Kidney epithelial cell (primary cell): Measurements from ENCODE around the gene IL1RL2. TPM values are rescaled to one million over a fixed set of nuclear protein-coding genes. Genes with fewer than 3 reads are reported as not detected.

Experiments used
- DNase-seq: peaks from one replicate; pipeline ENCODE4 v3.0.0-alpha.2; 2010; ENCODE audit warnings: low read depth
- H3K27me3 ChIP-seq: 2 replicates; pipeline ENCODE4 v1.6.0; 2011; ENCODE audit warnings: low read length; ENCODE audit not compliant: control insufficient read depth, insufficient read depth
- H3K36me3 ChIP-seq: 2 replicates; pipeline ENCODE4 v1.5.1; 2011; ENCODE audit warnings: low read length; ENCODE audit not compliant: control insufficient read depth, insufficient read depth
- H3K4me3 ChIP-seq: 2 replicates; pipeline ENCODE4 v1.5.1; 2011; ENCODE audit warnings: low read depth, mild to moderate bottlenecking, control low read depth, low read length
- CTCF ChIP-seq: IDR thresholded peaks from 2 replicates; pipeline ENCODE4 v1.5.1; 2011; ENCODE audit warnings: mild to moderate bottlenecking, moderate library complexity, low read length, control low read depth, inconsistent platforms; ENCODE audit not compliant: insufficient read depth, poor library complexity, severe bottlenecking
- total RNA-seq: library from RNA; depleted of rRNA; stranded (reverse); fragments of >200 nt; gene quantifications from 2 replicates; pipeline ENCODE4 v1.2.3, GENCODE V29; 2015

IL1RL2 gene
- total RNA-seq, 1 donor from 2014 or later = 2.1 TPM

- no peak overlapping the region for H3K4me3 ChIP-seq
- TF ChIP-seq CTCF = no peak
- H3K36me3 ChIP-seq = no peaks in the 10 kb centered on the region
- no peaks in the 10 kb centered on the region for H3K27me3 ChIP-seq
- DNase-seq = no peak
Measured at GRCh38 chr2:102284611-102285010, 97.8 kb downstream of the IL1RL2 start.

- no peak overlapping the region for H3K4me3 ChIP-seq
- H3K27me3 ChIP-seq = no peaks in the 10 kb centered on the region
- no peaks in the 10 kb centered on the region for H3K36me3 ChIP-seq
- DNase-seq = no peak
- no peak for TF ChIP-seq CTCF
Measured at GRCh38 chr2:102285368-102285767, 98.5 kb downstream of the IL1RL2 start.

GRCh38 chr2:102286041-102286440 is 99.2 kb downstream of the IL1RL2 start:
- TF ChIP-seq CTCF = no peak
- DNase-seq = no peak
- no peaks in the 10 kb centered on the region for H3K27me3 ChIP-seq
- no peak overlapping the region for H3K4me3 ChIP-seq
- no peaks in the 10 kb centered on the region for H3K36me3 ChIP-seq

- Histone ChIP-seq H3K36me3 (no peaks in the 10 kb centered on the region), H3K27me3 (no peaks in the 10 kb centered on the region), H3K4me3 (no peak overlapping the region)
- DNase-seq = no peak
- TF ChIP-seq CTCF = no peak
Measured at GRCh38 chr2:102289129-102289528, 102.3 kb downstream of the IL1RL2 start.

Other genes starting within 250 kb of the IL1RL2 start
- 0.50 TPM in 1 of 2 replicates, not detected in the other for gene IL1R2, start 195.1 kb upstream of the IL1RL2 start, total RNA-seq
- 8.7 and 12.9 TPM in 2 replicates for gene IL1R1, start 44.3 kb upstream of the IL1RL2 start, total RNA-seq
- gene IL1RL1, start 124.5 kb downstream of the IL1RL2 start, total RNA-seq = 3.4 and 5.1 TPM in 2 replicates
- 5.1 and 9.2 TPM in 2 replicates for gene IL18R1, start 168.8 kb downstream of the IL1RL2 start, total RNA-seq
- 0.07 TPM in 1 of 2 replicates, not detected in the other for gene IL18RAP, start 236.1 kb downstream of the IL1RL2 start, total RNA-seq